ENCODE results near the gene UCN2.

The UCN2 gene

DNA sequence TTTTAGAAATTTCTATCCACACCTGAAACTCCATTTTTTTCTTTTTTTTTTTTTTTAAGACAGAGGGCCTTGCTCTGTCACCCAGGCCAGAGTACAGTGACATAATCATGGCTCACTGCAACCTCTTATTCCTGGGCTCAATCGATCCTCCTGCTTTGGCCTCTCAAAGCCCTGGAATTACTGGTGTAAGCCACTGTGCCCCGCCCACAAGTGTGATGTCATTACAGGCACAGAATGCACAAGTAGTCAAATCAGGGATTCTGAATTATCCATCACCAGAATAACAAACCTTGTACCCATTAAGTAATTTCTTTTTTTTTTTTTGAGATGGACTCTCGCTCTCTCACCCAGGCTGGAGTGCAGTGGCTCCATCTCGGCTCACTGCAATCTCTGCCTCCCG, 43.9 kb upstream of the UCN2 start:
- peaks cover 38% of the 10 kb centered on the region; the same call in 1 of the 2 replicates for H3K36me3 ChIP-seq (ENCODE audit: insufficient read depth, low read length)
- no peaks in the 10 kb centered on the region for H3K9me3 ChIP-seq (ENCODE audit: insufficient read depth, low read depth, low read length)
- no peak for TF ChIP-seq EZH2phosphoT487 (IDR thresholded peaks at IDR 0.05; ENCODE audit: borderline replicate concordance)
- TF ChIP-seq, protein P1, sequence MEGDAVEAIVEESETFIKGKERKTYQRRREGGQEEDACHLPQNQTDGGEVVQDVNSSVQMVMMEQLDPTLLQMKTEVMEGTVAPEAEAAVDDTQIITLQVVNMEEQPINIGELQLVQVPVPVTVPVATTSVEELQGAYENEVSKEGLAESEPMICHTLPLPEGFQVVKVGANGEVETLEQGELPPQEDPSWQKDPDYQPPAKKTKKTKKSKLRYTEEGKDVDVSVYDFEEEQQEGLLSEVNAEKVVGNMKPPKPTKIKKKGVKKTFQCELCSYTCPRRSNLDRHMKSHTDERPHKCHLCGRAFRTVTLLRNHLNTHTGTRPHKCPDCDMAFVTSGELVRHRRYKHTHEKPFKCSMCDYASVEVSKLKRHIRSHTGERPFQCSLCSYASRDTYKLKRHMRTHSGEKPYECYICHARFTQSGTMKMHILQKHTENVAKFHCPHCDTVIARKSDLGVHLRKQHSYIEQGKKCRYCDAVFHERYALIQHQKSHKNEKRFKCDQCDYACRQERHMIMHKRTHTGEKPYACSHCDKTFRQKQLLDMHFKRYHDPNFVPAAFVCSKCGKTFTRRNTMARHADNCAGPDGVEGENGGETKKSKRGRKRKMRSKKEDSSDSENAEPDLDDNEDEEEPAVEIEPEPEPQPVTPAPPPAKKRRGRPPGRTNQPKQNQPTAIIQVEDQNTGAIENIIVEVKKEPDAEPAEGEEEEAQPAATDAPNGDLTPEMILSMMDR (conservative IDR thresholded peaks at IDR 0.05; ENCODE audit: low read length): no peak
- peaks cover 8% of the 10 kb centered on the region for H4K20me1 ChIP-seq (ENCODE audit: insufficient read depth, low read length, poor library complexity, severe bottlenecking)
- H3K9me2 ChIP-seq (replicated peaks; ENCODE audit: low read depth, low read length): no peaks in the 10 kb centered on the region
- H3K79me2 ChIP-seq (ENCODE audit: insufficient read depth, low read length): peaks cover 45% of the 10 kb centered on the region
- peak overlapping the region; percentile 98 for H3K4me2 ChIP-seq (ENCODE audit: low read depth, low read length, poor library complexity, severe bottlenecking)
- peaks cover 19% of the 10 kb centered on the region for H3K4me1 ChIP-seq (ENCODE audit: insufficient read depth, low read length, poor library complexity, severe bottlenecking)
- no peak overlapping the region for H2AFZ ChIP-seq (ENCODE audit: low read length)
- H3F3A ChIP-seq (ENCODE audit: low read depth): no peaks in the 10 kb centered on the region
- H3K9ac ChIP-seq (ENCODE audit: low read depth, low read length, poor library complexity, severe bottlenecking): peak overlapping the region; percentile 96
- H3K4me3 ChIP-seq (ENCODE audit: low read length, poor library complexity, severe bottlenecking): no peak overlapping the region
- H3K27me3 ChIP-seq (ENCODE audit: insufficient read depth, low read length, poor library complexity, severe bottlenecking): no peaks in the 10 kb centered on the region

DNA sequence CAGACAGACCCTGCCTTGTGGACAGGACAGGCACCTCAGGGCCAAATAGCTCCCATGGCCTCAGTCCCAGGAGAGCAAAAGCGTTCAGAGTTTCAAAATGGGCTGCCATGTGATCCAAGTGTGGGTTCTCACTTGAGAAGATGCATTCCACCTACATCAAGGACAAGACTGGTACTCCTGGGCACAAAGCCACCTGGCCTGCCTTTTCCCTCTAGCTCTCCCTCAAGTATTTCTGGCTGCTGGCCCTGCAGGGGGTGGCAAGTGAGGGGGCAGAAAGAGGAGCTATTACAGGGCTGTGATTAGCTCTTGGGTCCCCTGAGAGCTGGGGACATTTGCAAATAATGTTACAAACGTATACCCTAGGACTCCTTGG, 38.0 kb upstream of the UCN2 start:
- Histone ChIP-seq H3K79me2 (ENCODE audit: insufficient read depth, low read length) (peaks cover 11% of the 10 kb centered on the region; the same call in 1 of the 2 replicates), H3K4me3 (ENCODE audit: low read length, poor library complexity, severe bottlenecking) (no peak overlapping the region), H3K27me3 (ENCODE audit: insufficient read depth, low read length, poor library complexity, severe bottlenecking) (no peaks in the 10 kb centered on the region), H3K36me3 (ENCODE audit: insufficient read depth, low read length) (peaks cover 80% of the 10 kb centered on the region; the same call in 1 of the 2 replicates), H2AFZ (ENCODE audit: low read length) (no peak overlapping the region), H3K9ac (ENCODE audit: low read depth, low read length, poor library complexity, severe bottlenecking) (no peak overlapping the region), H3F3A (ENCODE audit: low read depth) (no peaks in the 10 kb centered on the region), H3K9me2 (replicated peaks; ENCODE audit: low read depth, low read length) (no peaks in the 10 kb centered on the region), H4K20me1 (ENCODE audit: insufficient read depth, low read length, poor library complexity, severe bottlenecking) (no peaks in the 10 kb centered on the region), H3K4me1 (ENCODE audit: insufficient read depth, low read length, poor library complexity, severe bottlenecking) (peaks cover 6% of the 10 kb centered on the region), H3K9me3 (ENCODE audit: insufficient read depth, low read depth, low read length) (no peaks in the 10 kb centered on the region), H3K4me2 (ENCODE audit: low read depth, low read length, poor library complexity, severe bottlenecking) (no peak overlapping the region)
- TF ChIP-seq EZH2phosphoT487 (IDR thresholded peaks at IDR 0.05; ENCODE audit: borderline replicate concordance): no peak
- TF ChIP-seq, protein P1 (conservative IDR thresholded peaks at IDR 0.05; ENCODE audit: low read length): no peak

DNA sequence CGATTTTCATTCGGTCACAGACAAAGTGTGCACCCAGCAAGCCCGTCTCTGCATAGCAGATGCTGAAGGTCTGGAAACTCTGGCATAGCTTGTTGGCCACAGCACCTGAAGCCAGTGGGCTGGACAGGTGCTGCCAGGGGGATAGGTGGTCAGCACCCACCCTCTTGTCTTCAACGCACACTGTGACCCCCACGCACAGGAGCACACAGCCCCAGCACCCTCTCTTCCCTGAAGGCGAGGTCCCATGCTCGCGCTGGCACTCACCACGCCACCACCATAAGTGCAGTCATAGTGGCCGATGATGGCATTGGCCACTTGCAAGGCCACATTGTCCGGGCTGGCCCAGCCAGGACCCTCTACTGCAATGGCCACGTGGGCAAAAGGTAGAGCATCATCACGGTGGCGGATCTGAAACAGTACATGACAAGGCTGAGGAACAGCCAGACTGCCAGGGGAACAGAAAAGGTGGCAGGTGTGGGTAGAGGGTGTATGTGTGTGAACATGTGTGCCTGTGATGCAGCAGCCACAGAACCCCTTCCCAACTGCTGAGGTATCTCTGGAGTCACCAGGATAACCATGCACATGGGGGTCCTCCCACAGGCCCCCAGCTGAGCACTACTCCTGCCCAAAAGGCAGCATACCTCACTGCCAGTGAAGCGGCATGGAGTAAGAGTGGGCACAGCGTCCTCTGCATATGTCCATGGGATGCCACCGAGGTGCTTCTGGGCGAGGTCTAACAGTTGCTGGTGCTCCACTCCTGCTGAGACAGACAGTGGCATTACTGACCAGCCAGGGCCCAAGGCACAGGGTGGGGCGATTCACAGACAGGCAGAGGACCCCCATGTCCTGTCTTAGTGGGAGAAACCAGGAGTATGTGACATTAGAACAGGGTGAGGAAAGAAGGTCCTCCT, 37.4 kb upstream of the UCN2 start:
- Histone ChIP-seq H3F3A (ENCODE audit: low read depth) (no peaks in the 10 kb centered on the region), H3K9me2 (replicated peaks; ENCODE audit: low read depth, low read length) (no peaks in the 10 kb centered on the region), H3K4me3 (ENCODE audit: low read length, poor library complexity, severe bottlenecking) (no peak overlapping the region), H4K20me1 (ENCODE audit: insufficient read depth, low read length, poor library complexity, severe bottlenecking) (no peaks in the 10 kb centered on the region), H2AFZ (ENCODE audit: low read length) (no peak overlapping the region), H3K27me3 (ENCODE audit: insufficient read depth, low read length, poor library complexity, severe bottlenecking) (no peaks in the 10 kb centered on the region), H3K4me2 (ENCODE audit: low read depth, low read length, poor library complexity, severe bottlenecking) (no peak overlapping the region), H3K4me1 (ENCODE audit: insufficient read depth, low read length, poor library complexity, severe bottlenecking) (peaks cover 2% of the 10 kb centered on the region), H3K36me3 (ENCODE audit: insufficient read depth, low read length) (peaks cover 77% of the 10 kb centered on the region; the same call in 1 of the 2 replicates), H3K79me2 (ENCODE audit: insufficient read depth, low read length) (peaks cover 8% of the 10 kb centered on the region; the same call in 1 of the 2 replicates), H3K9ac (ENCODE audit: low read depth, low read length, poor library complexity, severe bottlenecking) (no peak overlapping the region), H3K9me3 (ENCODE audit: insufficient read depth, low read depth, low read length) (no peaks in the 10 kb centered on the region)
- TF ChIP-seq, protein P1 (conservative IDR thresholded peaks at IDR 0.05; ENCODE audit: low read length): no peak
- TF ChIP-seq EZH2phosphoT487 (IDR thresholded peaks at IDR 0.05; ENCODE audit: borderline replicate concordance): no peak
